GM23338 (cell line): ENCODE results near the gene ZBTB20. TPM values are rescaled to one million over a fixed set of nuclear protein-coding genes. Genes with fewer than 3 reads are reported as not detected.
A peak's percentile ranks its signal among the peaks of the same experiment; 100 is the strongest.

Source experiments
- ATAC-seq: fragments of 200-7000 bp; cut with Tn5 transposase; 3 replicates; pipeline ENCODE4 v1.9.1; 2020
- DNase-seq: peaks from one replicate; pipeline ENCODE4 v3.0.0-alpha.2; 2015; ENCODE audit warnings: low spot score
- H2AFZ ChIP-seq: fragments of 200-600 bp; sonication (generic); 2 replicates; pipeline ENCODE4 v1.8.0; 2016; ENCODE audit warnings: antibody characterized with exemption, mild to moderate bottlenecking, moderate library complexity
- H3F3A ChIP-seq: fragments of 200-600 bp; sonication (generic); replicated peaks from 2 replicates; pipeline ENCODE4 v1.8.0; 2017; ENCODE audit warnings: antibody characterized with exemption, mixed run types, low read depth
- H3K27ac ChIP-seq: fragments of 200-600 bp; sonication (generic); 2 replicates; pipeline ENCODE4 v1.6.1; 2016; ENCODE audit warnings: low read depth
- H3K27me3 ChIP-seq: fragments of 200-600 bp; sonication (generic); 2 replicates; pipeline ENCODE4 v1.8.0; 2016; ENCODE audit warnings: mild to moderate bottlenecking, mixed run types, moderate library complexity; ENCODE audit not compliant: insufficient read depth
- H3K36me3 ChIP-seq: fragments of 200-600 bp; sonication (generic); 2 replicates; pipeline ENCODE4 v1.8.0; 2016; ENCODE audit warnings: mild to moderate bottlenecking; ENCODE audit not compliant: insufficient read depth
- H3K4me1 ChIP-seq: fragments of 200-600 bp; sonication (generic); 2 replicates; pipeline ENCODE4 v1.8.0; 2016; ENCODE audit warnings: mild to moderate bottlenecking, moderate library complexity; ENCODE audit not compliant: insufficient read depth
- H3K4me2 ChIP-seq: fragments of 200-600 bp; sonication (generic); 2 replicates; pipeline ENCODE4 v1.7.1; 2017; ENCODE audit warnings: mixed run types
- H3K4me3 ChIP-seq: fragments of 200-600 bp; sonication (generic); 2 replicates; pipeline ENCODE4 v1.6.1; 2016; ENCODE audit warnings: mixed run types
- H3K79me2 ChIP-seq: fragments of 200-600 bp; sonication (generic); replicated peaks from 2 replicates; pipeline ENCODE4 v1.8.0; 2017; ENCODE audit warnings: mild to moderate bottlenecking; ENCODE audit not compliant: insufficient read depth
- H3K9me2 ChIP-seq: fragments of 200-600 bp; sonication (generic); 2 replicates; pipeline ENCODE4 v1.8.0; 2017; ENCODE audit not compliant: insufficient read depth
- H4K20me1 ChIP-seq: fragments of 200-600 bp; sonication (generic); replicated peaks from 2 replicates; pipeline ENCODE4 v1.8.0; 2017; ENCODE audit warnings: mild to moderate bottlenecking; ENCODE audit not compliant: insufficient read depth
- H3K27ac Mint-ChIP-seq: 2 replicates; pipeline ENCODE4 v1.8.0; 2020; ENCODE audit warnings: inconsistent platforms, mild to moderate bottlenecking, moderate library complexity, mixed read lengths
- H3K27me3 Mint-ChIP-seq: 3 replicates; pipeline ENCODE4 v1.8.0; 2022; ENCODE audit warnings: low read depth, mild to moderate bottlenecking, moderate library complexity, mixed read lengths, inconsistent platforms; ENCODE audit not compliant: insufficient read depth, poor library complexity
- H3K36me3 Mint-ChIP-seq: 3 replicates; pipeline ENCODE4 v1.8.0; 2021; ENCODE audit warnings: low read depth, mild to moderate bottlenecking, inconsistent platforms, moderate library complexity, mixed read lengths
- H3K4me1 Mint-ChIP-seq: 3 replicates; pipeline ENCODE4 v1.8.0; 2020; ENCODE audit warnings: mild to moderate bottlenecking, inconsistent platforms, mixed read lengths
- H3K4me3 Mint-ChIP-seq: 3 replicates; pipeline ENCODE4 v1.8.0; 2021; ENCODE audit warnings: moderate library complexity, mild to moderate bottlenecking, inconsistent platforms, mixed read lengths
- H3K9me3 Mint-ChIP-seq: 3 replicates; pipeline ENCODE4 v1.8.0; 2020; ENCODE audit warnings: moderate library complexity, mild to moderate bottlenecking, inconsistent platforms, mixed read lengths
- CREB1 ChIP-seq: fragments of 250-450 bp; sonication (Bioruptor Pico); IDR thresholded peaks from 2 replicates; pipeline ENCODE4 v1.5.0; 2020; ENCODE audit warnings: low read depth, mild to moderate bottlenecking, moderate library complexity
- CTCF ChIP-seq, 2 experiments: fragments of 200-600 bp in 1 of 2; sonication (generic) in 1 of 2; conservative IDR thresholded peaks; 2 replicates each; pipeline versions ENCODE4 v1.5.1 to v1.6.1; 2016 to 2017; ENCODE audit warnings: antibody characterized with exemption in 2 of 2, low read depth in 2 of 2, mild to moderate bottlenecking in 2 of 2, moderate library complexity in 1 of 2
- ETS1 ChIP-seq: IDR thresholded peaks from 2 replicates; pipeline ENCODE4 v1.6.1; 2016; ENCODE audit warnings: antibody characterized with exemption
- EZH2phosphoT487 ChIP-seq: fragments of 200-600 bp; sonication (generic); IDR thresholded peaks from one replicate; pipeline ENCODE4 v1.8.1; 2018; ENCODE audit warnings: antibody characterized with exemption; ENCODE audit not compliant: unreplicated experiment
- JUNB ChIP-seq: IDR thresholded peaks from one replicate; pipeline ENCODE4 v1.6.1; 2016; ENCODE audit warnings: antibody characterized with exemption; ENCODE audit not compliant: unreplicated experiment
- NANOG ChIP-seq: IDR thresholded peaks from 2 replicates; pipeline ENCODE4 v1.6.1; 2016; ENCODE audit warnings: antibody characterized with exemption, borderline replicate concordance
- POLR2AphosphoS5 ChIP-seq: IDR thresholded peaks from 2 replicates; pipeline ENCODE4 v1.6.1; 2016; ENCODE audit warnings: antibody characterized with exemption, low read depth
- ZNF114 ChIP-seq: fragments of 250-450 bp; sonication (Bioruptor Pico); IDR thresholded peaks from 2 replicates; pipeline ENCODE4 v1.5.0; 2020; ENCODE audit warnings: mild to moderate bottlenecking, moderate library complexity
- ZNF331 ChIP-seq: fragments of 250-450 bp; sonication (Bioruptor Pico); IDR thresholded peaks from 2 replicates; pipeline ENCODE4 v1.5.0; 2020; ENCODE audit warnings: low read depth, mild to moderate bottlenecking, moderate library complexity
- polyA plus RNA-seq: library from polyadenylated mRNA; unstranded; fragments of >200 nt; fragmentation: Nextera tagmentation; extraction: Ambion mirVana; gene quantifications from 2 replicates; pipeline ENCODE4 v1.2.1, GENCODE V29; 2016
- total RNA-seq: library from RNA; depleted of rRNA; stranded (reverse); fragments of >200 nt; shearing (Covaris generic); gene quantifications from 2 replicates; pipeline ENCODE4 v1.2.3, GENCODE V29; 2014
- TF ChIP-seq, protein P1 (sequence below): IDR thresholded peaks from one replicate; pipeline ENCODE4 v1.6.1; 2018; ENCODE audit warnings: antibody characterized with exemption; ENCODE audit not compliant: unreplicated experiment

Gene ZBTB20
- total and polyA plus RNA-seq, 2 experiments from 2014 or later = 2.0 to 3.3 TPM

DNA sequence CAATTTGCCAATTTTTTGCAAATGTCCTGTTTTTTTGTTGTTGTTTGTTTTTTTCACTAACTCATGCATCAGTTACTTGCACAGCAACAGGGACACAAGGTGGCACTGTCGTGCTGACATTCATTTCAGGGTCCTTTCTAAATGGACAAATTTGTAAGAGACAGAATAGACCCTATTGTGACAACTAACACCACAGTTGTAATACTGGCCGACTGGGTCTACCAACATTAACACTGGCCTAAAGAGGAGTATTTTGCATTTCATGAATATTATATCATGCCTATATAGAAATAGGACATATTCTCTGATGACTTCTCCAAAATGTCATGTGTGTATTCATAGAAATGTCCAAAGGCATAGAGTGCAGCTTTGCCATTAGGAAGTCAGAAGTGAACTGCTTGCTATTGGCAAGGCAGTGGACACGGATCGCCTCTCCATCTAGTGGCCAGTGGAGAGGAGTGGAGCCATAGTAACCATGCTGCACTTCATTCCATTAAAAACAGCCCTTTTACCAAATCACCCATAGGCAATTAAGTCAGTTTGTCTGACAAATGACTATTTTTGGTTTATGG is 54.8 kb downstream of the ZBTB20 start (continued):
- TF ChIP-seq CTCF (conservative IDR thresholded peaks at IDR 0.05; ENCODE audit: low read depth in 2 of 2) = peak; percentile 60 to 78

DNA sequence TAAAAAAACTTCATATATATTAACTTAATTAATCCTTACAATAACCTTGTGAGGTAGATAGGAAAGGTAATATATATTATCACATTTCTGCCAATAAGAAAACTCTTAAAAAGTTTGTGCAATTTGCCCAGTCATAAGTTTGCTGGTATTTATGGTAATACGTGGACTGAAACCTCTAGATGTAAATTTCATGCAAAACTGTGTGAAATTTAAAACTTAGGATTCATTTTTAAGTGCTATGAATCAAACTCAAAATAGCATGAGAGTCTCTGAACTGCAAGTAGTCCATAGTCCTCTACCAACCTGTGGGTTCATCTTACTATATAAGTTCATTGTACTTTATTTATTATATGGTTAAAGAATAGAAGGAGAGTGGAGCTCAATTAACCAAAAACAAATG is 56.4 kb downstream of the ZBTB20 start:
- H3K27ac ChIP-seq = no peak overlapping the region
- DNase-seq (no peak), ATAC-seq (no peak)
- Mint-ChIP-seq H3K27ac (no peak overlapping the region), H3K27me3 (peaks cover 2% of the 10 kb centered on the region), H3K4me1 (peaks cover 21% of the 10 kb centered on the region), H3K9me3 (no peaks in the 10 kb centered on the region), H3K36me3 (no peaks in the 10 kb centered on the region), H3K4me3 (no peak overlapping the region)
- H3K4me1 ChIP-seq = peaks cover 14% of the 10 kb centered on the region
- H3K4me2 ChIP-seq = no peak overlapping the region
- no peak overlapping the region for H3K4me3 ChIP-seq
- no peaks in the 10 kb centered on the region for H3K27me3 ChIP-seq
- no peaks in the 10 kb centered on the region for H3K9me2 ChIP-seq
- H3F3A ChIP-seq = no peaks in the 10 kb centered on the region
- H3K79me2 ChIP-seq = no peaks in the 10 kb centered on the region
- no peaks in the 10 kb centered on the region for H4K20me1 ChIP-seq
- no peaks in the 10 kb centered on the region for H3K36me3 ChIP-seq
- no peak overlapping the region for H2AFZ ChIP-seq
- no peak for TF ChIP-seq NANOG
- no peak for TF ChIP-seq POLR2AphosphoS5
- TF ChIP-seq, protein P1, sequence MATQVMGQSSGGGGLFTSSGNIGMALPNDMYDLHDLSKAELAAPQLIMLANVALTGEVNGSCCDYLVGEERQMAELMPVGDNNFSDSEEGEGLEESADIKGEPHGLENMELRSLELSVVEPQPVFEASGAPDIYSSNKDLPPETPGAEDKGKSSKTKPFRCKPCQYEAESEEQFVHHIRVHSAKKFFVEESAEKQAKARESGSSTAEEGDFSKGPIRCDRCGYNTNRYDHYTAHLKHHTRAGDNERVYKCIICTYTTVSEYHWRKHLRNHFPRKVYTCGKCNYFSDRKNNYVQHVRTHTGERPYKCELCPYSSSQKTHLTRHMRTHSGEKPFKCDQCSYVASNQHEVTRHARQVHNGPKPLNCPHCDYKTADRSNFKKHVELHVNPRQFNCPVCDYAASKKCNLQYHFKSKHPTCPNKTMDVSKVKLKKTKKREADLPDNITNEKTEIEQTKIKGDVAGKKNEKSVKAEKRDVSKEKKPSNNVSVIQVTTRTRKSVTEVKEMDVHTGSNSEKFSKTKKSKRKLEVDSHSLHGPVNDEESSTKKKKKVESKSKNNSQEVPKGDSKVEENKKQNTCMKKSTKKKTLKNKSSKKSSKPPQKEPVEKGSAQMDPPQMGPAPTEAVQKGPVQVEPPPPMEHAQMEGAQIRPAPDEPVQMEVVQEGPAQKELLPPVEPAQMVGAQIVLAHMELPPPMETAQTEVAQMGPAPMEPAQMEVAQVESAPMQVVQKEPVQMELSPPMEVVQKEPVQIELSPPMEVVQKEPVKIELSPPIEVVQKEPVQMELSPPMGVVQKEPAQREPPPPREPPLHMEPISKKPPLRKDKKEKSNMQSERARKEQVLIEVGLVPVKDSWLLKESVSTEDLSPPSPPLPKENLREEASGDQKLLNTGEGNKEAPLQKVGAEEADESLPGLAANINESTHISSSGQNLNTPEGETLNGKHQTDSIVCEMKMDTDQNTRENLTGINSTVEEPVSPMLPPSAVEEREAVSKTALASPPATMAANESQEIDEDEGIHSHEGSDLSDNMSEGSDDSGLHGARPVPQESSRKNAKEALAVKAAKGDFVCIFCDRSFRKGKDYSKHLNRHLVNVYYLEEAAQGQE = no peak
- TF ChIP-seq ETS1 = no peak
- TF ChIP-seq EZH2phosphoT487 = no peak
- no peak for TF ChIP-seq ZNF331 (CRISPR knock-in tag)
- no peak for TF ChIP-seq ZNF114
- no peak for TF ChIP-seq CREB1
- no peak for TF ChIP-seq CTCF (conservative IDR thresholded peaks at IDR 0.05; ENCODE audit: low read depth in 2 of 2)
- no peak for TF ChIP-seq JUNB
